Measurements from ENCODE around the gene ABCC2.
"Not testable (repeated sequence)": the region's sequence is repeated elsewhere in the genome, so short reads cannot be mapped to it uniquely, and the experiment has no call there.

The ABCC2 gene

DNA sequence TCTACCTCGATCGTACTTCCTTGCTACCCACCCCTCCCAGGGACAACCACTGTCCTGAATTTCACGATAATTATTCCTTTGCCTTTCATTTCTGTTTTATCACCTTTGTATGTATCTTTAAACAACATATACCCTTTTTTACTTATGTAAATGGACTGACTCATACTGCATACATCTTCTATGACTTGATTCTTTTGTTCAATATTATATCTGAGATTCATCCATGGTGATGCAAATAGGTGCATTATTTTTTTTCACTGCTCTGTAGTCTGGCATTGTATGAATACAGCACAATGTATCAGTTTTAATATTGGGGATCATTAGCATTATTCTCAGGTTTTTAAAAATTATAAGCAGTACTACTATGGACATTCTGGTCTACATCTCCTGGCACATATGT is 69.4 kb downstream of the ABCC2 start:
- no peak for DNase-seq (ENCODE audit: low read depth in 3 of 3, low spot score in 1 of 3)

GRCh38 chr10:99852481-99853213 is 70.2 kb downstream of the ABCC2 start:
- no peak for DNase-seq (ENCODE audit: low read depth in 3 of 3, low spot score in 1 of 3)

DNA sequence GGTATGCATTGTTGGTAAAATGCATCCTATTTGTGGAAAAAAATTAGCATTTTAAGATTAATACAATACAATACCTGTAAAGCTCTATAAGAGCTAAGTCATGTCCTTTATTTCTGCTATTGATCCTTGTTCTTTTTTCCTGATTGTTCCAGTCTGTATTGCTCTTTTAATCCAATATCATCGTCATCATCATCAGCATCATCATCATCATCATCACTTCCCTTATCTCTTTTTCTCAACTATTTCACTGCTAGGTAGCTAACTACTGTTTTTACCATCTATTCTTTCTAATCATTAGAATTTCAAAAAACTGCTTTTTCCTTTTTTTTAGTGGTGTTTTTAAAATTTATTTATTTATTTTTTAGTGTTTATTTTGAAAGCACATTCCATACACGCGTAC is 71.2 kb downstream of the ABCC2 start:
- DNase-seq (ENCODE audit: low read depth in 3 of 3, low spot score in 1 of 3) = no peak

DNA sequence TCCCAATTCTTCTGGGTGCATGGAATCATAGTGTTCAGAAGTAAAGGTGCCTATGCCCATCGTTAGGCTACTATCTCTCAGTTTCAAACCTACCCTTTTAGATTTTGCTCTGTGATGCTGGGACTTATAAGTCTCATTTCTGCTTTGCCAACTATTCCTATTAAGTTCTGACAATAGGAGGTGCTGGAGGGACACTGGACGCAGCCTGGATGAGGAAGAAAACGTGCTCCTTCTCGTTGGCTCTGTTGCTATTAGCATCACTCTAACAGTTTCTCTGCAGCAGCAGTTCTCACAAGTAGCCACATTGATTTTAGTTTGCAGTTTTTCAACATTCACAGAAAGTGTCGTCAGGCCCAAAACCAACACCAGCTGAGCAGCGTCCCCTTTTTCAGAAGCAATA is 72.4 kb downstream of the ABCC2 start:
- no peak for DNase-seq (ENCODE audit: low read depth in 3 of 3, low spot score in 1 of 3)

GRCh38 chr10:99855479-99856071 is 73.1 kb downstream of the ABCC2 start:
- no peak for DNase-seq (ENCODE audit: low read depth in 3 of 3, low spot score in 1 of 3)

DNA sequence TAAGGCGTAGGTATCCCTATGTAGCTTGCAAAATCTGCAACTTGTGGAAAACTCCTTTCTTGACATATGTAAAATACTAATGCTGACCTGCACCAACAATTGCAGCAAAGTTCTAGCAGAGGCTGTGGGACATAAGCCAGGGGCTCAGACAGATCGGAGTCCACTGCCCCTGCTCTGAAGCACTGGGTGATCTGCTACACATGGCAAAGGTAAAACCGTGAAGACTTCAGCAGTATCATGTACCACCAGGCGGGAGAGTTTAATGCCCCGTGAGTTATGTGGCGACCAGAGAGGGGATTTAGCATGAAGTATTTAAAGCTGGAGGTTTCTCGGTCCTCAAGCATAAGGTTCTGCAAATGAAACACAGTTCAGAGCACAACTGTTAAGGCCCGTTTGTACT is 76.4 kb downstream of the ABCC2 start:
- DNase-seq (ENCODE audit: low read depth in 3 of 3, low spot score in 1 of 3) = no peak

- no peak for DNase-seq (ENCODE audit: low read depth in 3 of 3, low spot score in 1 of 3)
Observed at GRCh38 chr10:99859585-99859984, 77.1 kb downstream of the ABCC2 start.

- no peak for DNase-seq (ENCODE audit: low read depth in 3 of 3, low spot score in 1 of 3)
Observed at GRCh38 chr10:99860466-99860865, 78.0 kb downstream of the ABCC2 start.

DNA sequence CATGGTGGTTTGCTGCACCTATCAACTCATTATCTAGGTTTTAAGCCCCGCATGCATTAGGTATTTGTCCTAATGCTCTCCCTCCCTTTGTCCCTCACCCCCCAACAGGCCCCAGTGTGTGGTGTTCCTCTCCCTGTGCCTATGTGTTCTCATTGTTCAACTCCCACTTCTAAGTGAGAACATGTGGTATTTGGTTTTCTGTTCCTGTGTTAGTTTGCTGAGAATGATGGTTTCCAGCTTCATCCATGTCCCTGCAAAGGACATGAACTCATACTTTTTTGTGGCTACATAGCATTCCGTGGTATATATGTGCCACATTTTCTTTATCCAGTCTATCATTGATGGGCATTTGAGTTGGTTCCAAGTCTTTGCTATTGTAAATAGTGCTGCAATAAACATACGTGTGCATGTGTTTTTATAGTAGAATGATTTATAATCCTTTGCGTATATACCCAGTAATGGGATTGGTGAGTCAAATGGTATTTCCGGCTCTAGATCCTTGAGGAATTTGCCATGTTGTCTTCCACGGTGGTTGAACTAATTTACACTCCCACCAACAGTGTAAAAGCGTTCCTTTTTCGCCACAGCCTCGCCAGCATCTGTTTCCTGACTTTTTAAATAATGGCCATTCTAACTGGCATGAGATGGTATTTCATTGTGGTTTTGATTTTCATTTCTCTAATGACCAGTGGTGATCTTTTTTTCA is 81.2 kb downstream of the ABCC2 start:
- DNase-seq (ENCODE audit: low read depth in 3 of 3, low spot score in 1 of 3) = not testable (repeated sequence)

DNA sequence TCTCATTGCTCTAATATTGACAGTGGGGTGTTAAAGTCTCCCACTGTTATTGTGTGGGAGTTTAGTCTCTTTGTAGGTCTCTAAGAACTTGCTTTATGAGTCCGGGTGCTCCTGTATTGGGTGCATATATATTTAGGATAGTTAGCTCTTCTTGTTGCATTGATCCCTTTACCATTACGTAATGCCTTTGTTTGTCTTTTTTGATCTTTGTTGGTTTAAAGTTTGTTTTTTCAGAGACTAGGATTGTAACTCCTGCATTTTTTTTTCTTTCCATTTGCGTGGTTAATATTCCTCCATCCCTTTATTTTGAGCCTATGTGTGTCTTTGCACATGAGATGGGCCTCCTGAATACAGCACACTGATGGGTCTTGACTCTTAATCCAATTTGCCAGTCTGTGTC is 84.8 kb downstream of the ABCC2 start:
- not testable (repeated sequence) for DNase-seq (ENCODE audit: low read depth in 3 of 3, low spot score in 1 of 3)

GRCh38 chr10:99869581-99870122 is 87.2 kb downstream of the ABCC2 start:
- no peak for DNase-seq (ENCODE audit: low read depth in 3 of 3, low spot score in 1 of 3)

DNA sequence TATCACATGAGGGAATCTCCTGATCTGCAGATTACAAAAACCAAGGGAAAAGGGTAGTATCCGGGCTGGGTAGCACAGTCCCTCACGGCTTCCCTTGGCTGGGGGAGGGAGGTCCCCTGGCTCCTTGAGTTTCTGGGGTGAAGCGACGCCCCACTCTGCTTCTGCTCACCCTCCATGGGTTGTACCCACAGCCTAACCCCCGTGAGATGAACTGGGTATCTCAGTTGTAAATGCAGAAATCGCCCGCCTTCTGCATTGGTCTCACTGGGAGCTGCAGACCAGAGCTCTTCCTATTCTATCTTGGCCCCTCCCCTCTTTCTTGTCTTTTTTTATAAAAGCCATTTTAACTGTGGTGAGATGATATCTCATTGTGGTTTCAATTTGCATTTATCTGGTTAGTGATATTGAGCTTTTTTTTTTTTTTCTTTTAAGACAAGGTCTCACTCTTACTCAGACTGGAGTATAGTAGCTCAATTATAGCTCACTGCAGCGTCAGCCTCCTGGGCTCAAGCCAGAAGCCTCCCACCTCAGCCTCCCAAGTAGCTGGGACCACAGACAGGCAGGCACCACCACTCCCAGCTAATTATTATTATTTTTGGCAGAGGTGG is 87.8 kb downstream of the ABCC2 start:
- peak in 1 of 3 donors; percentile 20 for DNase-seq (ENCODE audit: low read depth in 3 of 3, low spot score in 1 of 3)

DNA sequence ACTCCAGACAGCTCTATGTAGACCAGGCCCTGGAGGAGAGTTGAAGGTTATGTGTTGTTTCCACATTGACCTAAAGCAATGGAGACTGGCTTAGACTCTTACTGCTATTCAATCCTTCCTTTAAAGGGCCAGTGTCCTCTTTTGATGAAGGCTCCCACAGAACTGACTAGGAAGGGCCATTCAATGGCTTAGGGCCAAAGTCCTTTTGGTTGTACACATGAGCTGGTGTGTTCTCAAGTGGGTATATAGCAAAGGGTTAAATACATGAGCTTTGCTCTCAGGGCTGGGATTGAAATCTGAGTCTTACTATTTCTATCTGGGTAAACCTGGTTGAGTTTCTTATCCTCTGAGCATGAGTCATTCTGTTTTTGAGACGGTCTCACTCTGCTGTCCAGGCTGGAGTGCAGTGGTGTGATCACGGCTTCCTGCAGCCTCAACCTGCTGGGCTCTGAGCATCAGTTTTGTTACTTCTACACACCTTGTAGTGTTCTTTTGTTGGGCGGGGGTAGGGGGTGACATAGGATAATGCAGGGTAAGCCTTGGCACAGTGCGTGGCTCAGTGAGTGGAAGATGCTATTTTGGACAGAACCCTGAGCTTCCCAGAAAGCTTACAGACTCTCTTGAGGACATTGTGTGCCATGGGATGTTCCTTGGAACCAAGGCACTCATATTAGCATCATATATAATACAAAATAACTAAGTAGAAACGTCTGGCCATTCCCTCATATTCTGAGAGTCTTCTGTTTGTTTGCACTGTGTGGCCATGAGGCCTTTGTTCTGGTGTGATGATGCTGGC is 90.1 kb downstream of the ABCC2 start:
- no peak for DNase-seq (ENCODE audit: low read depth in 3 of 3, low spot score in 1 of 3)

DNA sequence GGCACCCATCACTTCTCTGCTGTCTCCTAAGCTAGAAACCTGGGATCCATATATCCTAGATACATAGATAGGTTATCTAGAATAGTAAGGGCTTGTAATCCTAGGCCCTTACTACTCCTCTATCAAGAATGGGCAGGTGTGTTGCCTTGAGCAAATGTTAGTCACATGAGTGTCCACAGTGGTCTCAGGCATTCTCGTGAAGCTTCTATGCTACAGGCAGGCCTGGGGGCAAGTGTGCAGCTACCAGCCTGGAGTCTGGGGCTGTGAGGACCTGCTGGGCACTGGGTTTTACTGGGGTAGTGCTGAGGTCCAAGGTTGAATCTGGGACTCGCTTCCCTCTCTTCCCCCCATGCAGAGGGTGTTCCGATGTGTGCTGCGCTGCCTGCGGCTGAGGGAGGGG is 91.4 kb downstream of the ABCC2 start:
- DNase-seq (ENCODE audit: low read depth in 3 of 3, low spot score in 1 of 3) = no peak

GRCh38 chr10:99874341-99875085 is 92.1 kb downstream of the ABCC2 start:
- DNase-seq (ENCODE audit: low read depth in 3 of 3, low spot score in 1 of 3) = no peak

DNA sequence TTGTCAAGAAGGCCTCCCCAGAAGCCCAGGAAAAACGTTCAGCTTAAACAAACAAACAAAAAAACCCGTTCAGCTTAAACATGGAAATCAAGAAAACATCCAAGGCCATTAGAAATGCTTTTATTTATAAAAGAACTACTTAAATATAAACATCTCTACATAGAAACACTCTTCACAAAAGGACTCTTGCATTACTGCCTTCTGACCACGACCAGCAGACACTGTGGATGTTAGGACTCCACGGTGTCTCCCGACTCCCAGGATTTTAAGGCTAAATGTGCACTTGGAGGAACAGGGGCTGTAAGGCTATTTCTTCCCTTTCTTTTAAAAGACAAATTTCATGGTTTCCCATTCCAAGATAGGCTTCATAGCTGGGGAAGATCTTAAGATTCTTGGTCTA is 93.0 kb downstream of the ABCC2 start:
- DNase-seq (ENCODE audit: low read depth in 3 of 3, low spot score in 1 of 3) = no peak

- no peak for DNase-seq (ENCODE audit: low read depth in 3 of 3, low spot score in 1 of 3)
Observed at GRCh38 chr10:99880080-99880835, 97.8 kb downstream of the ABCC2 start.

DNA sequence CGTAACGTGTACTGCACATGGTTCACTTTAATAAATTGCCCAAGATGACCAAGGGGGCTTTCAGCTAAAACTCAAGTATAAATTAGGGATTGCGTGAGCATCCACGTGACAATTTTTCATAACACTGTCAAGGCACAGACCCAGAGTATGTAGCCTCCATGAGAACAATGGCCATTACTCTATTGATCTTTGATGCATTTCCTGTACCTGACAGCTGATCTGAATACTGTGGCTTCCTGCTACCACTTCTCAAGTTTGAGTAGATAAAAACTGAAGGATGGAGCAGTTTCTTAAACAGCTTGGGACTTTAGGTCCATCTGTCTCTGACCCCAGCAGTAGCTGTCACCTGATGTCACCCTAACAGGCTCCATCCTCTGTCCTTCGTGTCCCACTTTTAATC is 98.9 kb downstream of the ABCC2 start:
- no peak for DNase-seq (ENCODE audit: low read depth in 3 of 3, low spot score in 1 of 3)

- DNase-seq (ENCODE audit: low read depth in 3 of 3, low spot score in 1 of 3) = no peak
Observed at GRCh38 chr10:99883523-99883922, 101.1 kb downstream of the ABCC2 start.
